ENCODE measurements around the gene NSD2. TPM values are rescaled to one million over a fixed set of nuclear protein-coding genes. Genes with fewer than 3 reads are reported as not detected.
"Not testable (repeated sequence)": the region's sequence is repeated elsewhere in the genome, so short reads cannot be mapped to it uniquely, and the experiment has no call there.

Gene NSD2
- total RNA-seq, 4 donors from 2014 or later = 19.1 to 33.1 (median 28.8) TPM

- no peak for ATAC-seq (ENCODE audit: low FRiP score)
- no peak for DNase-seq (ENCODE audit: low spot score)
- TF ChIP-seq, protein P1, sequence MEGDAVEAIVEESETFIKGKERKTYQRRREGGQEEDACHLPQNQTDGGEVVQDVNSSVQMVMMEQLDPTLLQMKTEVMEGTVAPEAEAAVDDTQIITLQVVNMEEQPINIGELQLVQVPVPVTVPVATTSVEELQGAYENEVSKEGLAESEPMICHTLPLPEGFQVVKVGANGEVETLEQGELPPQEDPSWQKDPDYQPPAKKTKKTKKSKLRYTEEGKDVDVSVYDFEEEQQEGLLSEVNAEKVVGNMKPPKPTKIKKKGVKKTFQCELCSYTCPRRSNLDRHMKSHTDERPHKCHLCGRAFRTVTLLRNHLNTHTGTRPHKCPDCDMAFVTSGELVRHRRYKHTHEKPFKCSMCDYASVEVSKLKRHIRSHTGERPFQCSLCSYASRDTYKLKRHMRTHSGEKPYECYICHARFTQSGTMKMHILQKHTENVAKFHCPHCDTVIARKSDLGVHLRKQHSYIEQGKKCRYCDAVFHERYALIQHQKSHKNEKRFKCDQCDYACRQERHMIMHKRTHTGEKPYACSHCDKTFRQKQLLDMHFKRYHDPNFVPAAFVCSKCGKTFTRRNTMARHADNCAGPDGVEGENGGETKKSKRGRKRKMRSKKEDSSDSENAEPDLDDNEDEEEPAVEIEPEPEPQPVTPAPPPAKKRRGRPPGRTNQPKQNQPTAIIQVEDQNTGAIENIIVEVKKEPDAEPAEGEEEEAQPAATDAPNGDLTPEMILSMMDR (IDR thresholded peaks at IDR 0.05) = no peak
Measured at GRCh38 chr4:1834047-1834775, 37.0 kb upstream of the NSD2 start.

GRCh38 chr4:1835836-1836235 lies 35.4 kb upstream of the NSD2 start:
- not testable (repeated sequence) for DNase-seq (ENCODE audit: low spot score); ATAC-seq (ENCODE audit: low FRiP score)

GRCh38 chr4:1836650-1837049 lies 34.5 kb upstream of the NSD2 start:
- TF ChIP-seq, protein P1 (IDR thresholded peaks at IDR 0.05) = no peak
- DNase-seq (ENCODE audit: low spot score) = no peak
- no peak for ATAC-seq (ENCODE audit: low FRiP score)

- TF ChIP-seq, protein P1 (IDR thresholded peaks at IDR 0.05) = no peak
- ATAC-seq (ENCODE audit: low FRiP score) (no peak), DNase-seq (ENCODE audit: low spot score) (no peak)
Measured at GRCh38 chr4:1837069-1837468, 34.1 kb upstream of the NSD2 start.

- ATAC-seq (ENCODE audit: low FRiP score) (no peak), DNase-seq (ENCODE audit: low spot score) (no peak)
- TF ChIP-seq, protein P1 (IDR thresholded peaks at IDR 0.05) = no peak
Measured at GRCh38 chr4:1839282-1839681, 31.9 kb upstream of the NSD2 start.

GRCh38 chr4:1841201-1841886 lies 29.8 kb upstream of the NSD2 start:
- DNase-seq (ENCODE audit: low spot score) (no peak), ATAC-seq (ENCODE audit: low FRiP score) (no peak)
- TF ChIP-seq, protein P1 (IDR thresholded peaks at IDR 0.05) = no peak

- TF ChIP-seq, protein P1 (IDR thresholded peaks at IDR 0.05) = no peak
- DNase-seq (ENCODE audit: low spot score) (no peak), ATAC-seq (ENCODE audit: low FRiP score) (no peak)
Measured at GRCh38 chr4:1841887-1842210, 29.3 kb upstream of the NSD2 start.
